ENCODE results near the gene TFG. TPM values are rescaled to one million over a fixed set of nuclear protein-coding genes. Genes with fewer than 3 reads are reported as not detected.

TFG gene
- total RNA-seq, 2 donors from 2014 or later: 46.1 to 55.8 TPM

DNA sequence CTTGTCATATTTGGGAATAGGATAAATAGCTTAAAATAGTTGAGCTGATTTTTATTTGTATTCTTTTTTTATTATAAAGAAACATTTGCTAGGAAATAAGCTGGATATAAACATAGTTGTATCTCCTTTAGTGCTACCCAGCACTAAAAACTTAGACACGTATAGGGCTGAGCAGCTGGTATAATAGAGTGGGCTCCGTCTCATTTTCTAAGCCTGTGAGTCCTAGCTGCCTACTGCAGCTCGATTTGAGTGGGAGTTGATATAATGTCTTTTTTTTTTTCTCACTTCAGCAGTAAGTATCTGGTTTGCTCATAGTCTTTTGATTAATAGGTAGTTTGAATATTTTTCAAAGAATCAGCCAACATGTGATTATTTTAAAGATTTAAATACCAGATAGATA lies 34.2 kb downstream of the TFG start:
- no peak for ATAC-seq
- TF ChIP-seq POLR2A (IDR thresholded peaks at IDR 0.05): no peak
- TF ChIP-seq, protein P1, sequence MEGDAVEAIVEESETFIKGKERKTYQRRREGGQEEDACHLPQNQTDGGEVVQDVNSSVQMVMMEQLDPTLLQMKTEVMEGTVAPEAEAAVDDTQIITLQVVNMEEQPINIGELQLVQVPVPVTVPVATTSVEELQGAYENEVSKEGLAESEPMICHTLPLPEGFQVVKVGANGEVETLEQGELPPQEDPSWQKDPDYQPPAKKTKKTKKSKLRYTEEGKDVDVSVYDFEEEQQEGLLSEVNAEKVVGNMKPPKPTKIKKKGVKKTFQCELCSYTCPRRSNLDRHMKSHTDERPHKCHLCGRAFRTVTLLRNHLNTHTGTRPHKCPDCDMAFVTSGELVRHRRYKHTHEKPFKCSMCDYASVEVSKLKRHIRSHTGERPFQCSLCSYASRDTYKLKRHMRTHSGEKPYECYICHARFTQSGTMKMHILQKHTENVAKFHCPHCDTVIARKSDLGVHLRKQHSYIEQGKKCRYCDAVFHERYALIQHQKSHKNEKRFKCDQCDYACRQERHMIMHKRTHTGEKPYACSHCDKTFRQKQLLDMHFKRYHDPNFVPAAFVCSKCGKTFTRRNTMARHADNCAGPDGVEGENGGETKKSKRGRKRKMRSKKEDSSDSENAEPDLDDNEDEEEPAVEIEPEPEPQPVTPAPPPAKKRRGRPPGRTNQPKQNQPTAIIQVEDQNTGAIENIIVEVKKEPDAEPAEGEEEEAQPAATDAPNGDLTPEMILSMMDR (IDR thresholded peaks at IDR 0.05): no peak
- 76 to 83% methylated on average over 3 of the region's 3 CpGs for WGBS, 2 donors

DNA sequence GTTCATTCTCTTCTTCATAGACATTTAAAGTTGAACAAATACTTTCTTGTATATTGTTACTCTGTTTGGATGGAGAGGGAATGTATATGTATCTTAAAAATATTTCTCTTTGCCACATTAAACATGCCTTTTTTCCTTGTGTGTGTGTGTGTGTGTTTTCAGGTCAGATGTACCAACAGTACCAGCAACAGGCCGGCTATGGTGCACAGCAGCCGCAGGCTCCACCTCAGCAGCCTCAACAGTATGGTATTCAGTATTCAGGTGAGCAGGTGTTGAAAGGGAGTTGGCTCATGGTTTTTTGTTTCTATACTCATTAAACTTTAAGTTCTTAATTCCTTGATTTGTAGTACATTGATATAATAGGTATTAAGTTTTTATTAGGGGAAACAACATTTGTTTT lies 35.4 kb downstream of the TFG start:
- DNase-seq (no peak), ATAC-seq (no peak)
- WGBS, 2 donors: 97 to 100% methylated on average over 2 of the region's 2 CpGs
- no peaks in the 10 kb centered on the region for H3K27me3 ChIP-seq
- peaks cover 13 to 19% of the 10 kb centered on the region in 2 donors for H3K36me3 ChIP-seq (replicated peaks in 1 of 2; ENCODE audit: insufficient read depth in 1 of 2, low read depth in 2 of 2)
- H3K4me1 ChIP-seq: no peaks in the 10 kb centered on the region
- intact Hi-C loops (cut with DNase I): loop anchor here (10.0 kb wide), 1 partner anchor 450 kb away; no protein-coding TSS in a partner anchor
- no peak for TF ChIP-seq POLR2A (IDR thresholded peaks at IDR 0.05)
- H3K27ac ChIP-seq: no peak overlapping the region
- H3K4me3 ChIP-seq: no peak overlapping the region
- H3K9me3 ChIP-seq: no peaks in the 10 kb centered on the region

More for the DNA sequence above, 34.2 kb downstream of the TFG start:
- H3K27me3 ChIP-seq: no peaks in the 10 kb centered on the region
- no peaks in the 10 kb centered on the region for H3K9me3 ChIP-seq
- no peak for DNase-seq
- H3K36me3 ChIP-seq (replicated peaks in 1 of 2; ENCODE audit: insufficient read depth in 1 of 2, low read depth in 2 of 2): peaks cover 11 to 14% of the 10 kb centered on the region in 2 donors
- intact Hi-C loops (cut with DNase I): loop anchor here (10.0 kb wide), 1 partner anchor 451 kb away; no protein-coding TSS in a partner anchor
- no peaks in the 10 kb centered on the region for H3K4me1 ChIP-seq
- no peak overlapping the region for H3K4me3 ChIP-seq
- H3K27ac ChIP-seq: no peak overlapping the region

DNA sequence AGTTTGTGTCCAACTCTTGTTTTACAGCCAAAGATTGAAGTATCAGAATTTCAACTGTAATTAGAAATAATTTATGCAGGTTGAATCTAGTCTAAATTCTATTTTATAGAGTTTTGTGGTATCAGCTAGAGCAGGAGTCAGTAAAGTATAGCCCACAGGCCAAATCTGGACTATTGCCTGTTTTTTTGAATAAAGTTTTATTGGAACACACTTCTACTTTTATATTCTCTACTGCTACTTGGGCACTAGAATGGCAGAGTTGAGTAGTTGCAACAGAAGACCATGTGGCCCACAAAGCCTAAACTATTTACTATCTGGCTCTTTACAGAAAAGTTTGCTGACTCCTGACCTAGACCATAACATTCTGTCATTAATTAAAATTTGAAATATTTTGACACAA lies 36.3 kb downstream of the TFG start:
- intact Hi-C loops (cut with DNase I): loop anchor here (10.0 kb wide), 1 partner anchor 449 kb away; no protein-coding TSS in a partner anchor
- ATAC-seq: no peak
- Histone ChIP-seq H3K4me1 (no peaks in the 10 kb centered on the region), H3K36me3 (replicated peaks in 1 of 2; ENCODE audit: insufficient read depth in 1 of 2, low read depth in 2 of 2) (peaks cover 13 to 18% of the 10 kb centered on the region in 2 donors), H3K27ac (no peak overlapping the region), H3K4me3 (no peak overlapping the region), H3K9me3 (no peaks in the 10 kb centered on the region), H3K27me3 (no peaks in the 10 kb centered on the region)
- TF ChIP-seq, protein P1 (IDR thresholded peaks at IDR 0.05): no peak
- TF ChIP-seq POLR2A (IDR thresholded peaks at IDR 0.05): no peak
- DNase-seq: no peak

DNA sequence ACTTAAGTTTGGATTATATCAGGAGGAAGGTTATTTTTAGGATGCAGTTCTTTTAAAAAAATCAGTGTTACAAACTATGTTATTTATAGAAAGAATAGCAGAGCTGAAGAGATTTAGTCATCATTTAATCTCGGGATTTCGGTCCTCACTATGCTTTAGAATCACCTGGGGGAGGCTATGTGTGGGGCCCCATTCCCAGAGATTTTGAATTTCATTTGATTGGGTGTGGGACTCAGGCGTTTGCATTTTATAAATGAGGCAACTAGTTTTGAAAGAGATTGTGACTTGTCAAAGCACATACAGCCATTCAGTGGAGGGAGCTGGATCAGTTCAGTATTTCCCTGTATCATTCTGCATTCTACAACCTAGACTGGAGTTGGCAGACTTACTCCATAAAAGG lies 36.8 kb downstream of the TFG start:
- TF ChIP-seq, protein P1 (IDR thresholded peaks at IDR 0.05): no peak
- TF ChIP-seq POLR2A (IDR thresholded peaks at IDR 0.05): no peak
- intact Hi-C loops (cut with DNase I): loop anchor here (10.0 kb wide), 1 partner anchor 449 kb away; no protein-coding TSS in a partner anchor
- H3K4me1 ChIP-seq: no peaks in the 10 kb centered on the region
- no peaks in the 10 kb centered on the region for H3K9me3 ChIP-seq
- WGBS, 2 donors: 84 to 88% methylated on average over 3 of the region's 3 CpGs
- peaks cover 13 to 18% of the 10 kb centered on the region in 2 donors for H3K36me3 ChIP-seq (replicated peaks in 1 of 2; ENCODE audit: insufficient read depth in 1 of 2, low read depth in 2 of 2)
- H3K27me3 ChIP-seq: no peaks in the 10 kb centered on the region
- DNase-seq (no peak), ATAC-seq (no peak)
- no peak overlapping the region for H3K4me3 ChIP-seq
- H3K27ac ChIP-seq: no peak overlapping the region

DNA sequence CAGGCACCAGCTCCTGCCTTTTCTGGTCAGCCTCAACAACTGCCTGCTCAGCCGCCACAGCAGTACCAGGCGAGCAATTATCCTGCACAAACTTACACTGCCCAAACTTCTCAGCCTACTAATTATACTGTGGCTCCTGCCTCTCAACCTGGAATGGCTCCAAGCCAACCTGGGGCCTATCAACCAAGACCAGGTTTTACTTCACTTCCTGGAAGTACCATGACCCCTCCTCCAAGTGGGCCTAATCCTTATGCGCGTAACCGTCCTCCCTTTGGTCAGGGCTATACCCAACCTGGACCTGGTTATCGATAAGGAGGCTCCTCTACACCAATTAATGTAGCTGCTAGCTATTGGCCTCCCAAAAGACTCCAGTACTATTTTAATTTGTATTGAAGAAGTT lies 38.9 kb downstream of the TFG start:
- WGBS, 2 donors: 98% methylated on average over 6 of the region's 6 CpGs
- H3K4me3 ChIP-seq: no peak overlapping the region
- TF ChIP-seq, protein P1 (IDR thresholded peaks at IDR 0.05): no peak
- no peak for TF ChIP-seq POLR2A (IDR thresholded peaks at IDR 0.05)
- DNase-seq (no peak), ATAC-seq (no peak)
- intact Hi-C loops (cut with DNase I): loop anchor here (10.0 kb wide), 1 partner anchor 447 kb away; no protein-coding TSS in a partner anchor
- peaks cover 6 to 24% of the 10 kb centered on the region in 2 donors for H3K36me3 ChIP-seq (replicated peaks in 1 of 2; ENCODE audit: insufficient read depth in 1 of 2, low read depth in 2 of 2)
- H3K9me3 ChIP-seq: no peaks in the 10 kb centered on the region
- no peaks in the 10 kb centered on the region for H3K27me3 ChIP-seq
- H3K27ac ChIP-seq: no peak overlapping the region
- no peaks in the 10 kb centered on the region for H3K4me1 ChIP-seq

Data from body of pancreas (tissue), 4 donors.